NCI-H2171 (cell line): ENCODE measurements around the gene FBXW7.

Source experiments
- DNase-seq: peaks from one replicate; lab custom pipeline; 2025; lab: John Stamatoyannopoulos, UW

The FBXW7 gene

DNA sequence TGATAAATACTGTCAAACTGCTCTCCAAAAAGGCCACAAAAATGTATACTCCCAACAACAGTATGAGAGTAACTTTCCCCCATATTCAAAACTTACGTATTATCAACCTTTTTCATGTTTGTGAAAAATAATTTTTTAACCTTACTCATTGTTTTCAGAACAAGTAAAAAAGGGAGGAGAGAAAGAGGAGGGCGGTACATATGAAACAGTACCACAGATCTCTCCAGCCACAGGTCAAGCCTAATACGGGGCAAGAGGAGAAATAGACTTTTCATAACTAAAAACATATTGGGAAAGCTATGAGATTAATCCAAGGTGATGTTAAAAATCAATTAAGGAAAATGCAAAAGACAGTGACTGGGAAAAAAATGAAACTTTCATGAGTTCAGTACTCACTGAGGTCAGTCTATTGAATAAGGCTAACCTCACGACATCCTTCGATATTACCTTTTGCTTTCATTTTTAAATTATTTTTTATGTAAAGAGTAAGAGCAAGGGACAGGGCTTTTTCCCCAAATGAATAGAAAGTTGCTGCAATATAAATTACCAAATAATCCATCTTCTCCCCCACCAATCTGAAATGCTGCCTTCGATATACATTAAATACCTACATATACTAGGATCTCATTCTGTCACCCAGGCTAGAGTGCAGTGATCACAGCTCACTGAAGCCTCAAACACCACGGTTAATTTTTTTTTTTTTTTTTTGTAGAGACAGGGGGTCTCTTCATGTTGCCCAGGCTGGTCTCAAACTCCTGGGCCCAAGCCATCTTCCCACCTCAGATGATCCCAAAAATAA lies 25.3 kb downstream of the FBXW7 start:
- no peak for DNase-seq

DNA sequence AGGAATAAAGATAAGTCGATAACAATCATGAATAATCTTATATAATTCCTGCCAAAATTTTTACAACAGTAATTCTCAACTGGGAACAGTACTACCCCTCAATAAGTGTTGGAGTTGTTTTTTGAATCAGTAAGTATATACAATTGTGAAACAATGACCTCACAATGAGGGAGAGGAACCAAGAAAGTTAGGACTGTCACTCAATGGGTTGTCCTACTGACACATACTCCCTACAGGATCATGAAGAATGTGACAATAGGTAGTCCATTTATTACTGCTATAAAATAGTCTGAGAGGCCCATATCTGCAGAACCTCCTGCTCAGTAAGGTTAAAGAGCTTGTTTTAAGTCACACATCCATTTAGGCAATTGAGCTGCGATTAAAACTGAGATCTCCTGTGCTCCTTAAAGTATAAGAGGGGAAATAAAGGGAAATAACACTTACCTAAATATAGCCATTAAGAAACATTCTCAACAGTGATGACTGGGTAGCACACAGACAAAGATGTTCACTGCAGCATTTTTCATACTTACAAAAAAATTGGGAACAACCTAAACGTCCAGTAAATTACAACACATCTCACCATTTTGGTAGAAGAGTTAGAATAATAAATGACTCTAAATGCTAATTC lies 26.2 kb downstream of the FBXW7 start:
- no peak for DNase-seq

DNA sequence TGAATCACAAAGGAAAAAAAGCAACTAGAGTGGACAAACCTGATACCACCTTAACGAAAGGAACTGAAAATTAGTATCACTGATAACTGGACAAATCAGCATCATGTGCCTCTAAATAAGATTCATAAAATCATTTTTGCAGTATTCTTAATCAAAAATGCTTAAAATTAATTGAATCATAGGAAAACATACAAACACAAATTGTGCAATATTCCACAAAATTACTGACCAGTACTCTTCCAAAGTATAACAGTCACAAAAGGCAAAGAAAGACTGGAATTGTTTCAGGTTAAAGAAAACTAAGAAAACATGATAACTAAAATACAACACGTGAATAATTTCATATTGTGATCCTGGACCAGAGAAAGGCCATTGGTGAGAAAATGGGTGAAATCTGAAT lies 27.1 kb downstream of the FBXW7 start:
- DNase-seq = no peak

DNA sequence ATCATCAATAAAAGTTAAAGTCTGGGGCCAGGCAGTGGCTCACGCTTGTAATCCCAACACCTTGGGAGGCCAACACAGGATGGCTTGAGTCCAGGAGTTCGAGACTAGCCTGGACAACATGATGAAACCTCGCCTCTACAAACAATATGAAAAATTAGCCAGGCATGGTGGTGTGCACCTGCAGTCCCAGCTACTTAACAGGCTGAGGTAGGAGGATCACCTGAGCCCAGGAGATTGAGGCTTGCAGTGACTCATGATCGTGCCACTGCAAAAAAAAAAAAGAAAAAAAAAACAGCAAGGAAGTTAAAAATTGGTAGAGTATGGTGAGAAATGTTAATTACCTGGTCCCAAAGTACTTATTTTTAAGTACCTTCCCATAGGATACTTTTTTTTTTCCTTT lies 27.5 kb downstream of the FBXW7 start:
- no peak for DNase-seq

DNA sequence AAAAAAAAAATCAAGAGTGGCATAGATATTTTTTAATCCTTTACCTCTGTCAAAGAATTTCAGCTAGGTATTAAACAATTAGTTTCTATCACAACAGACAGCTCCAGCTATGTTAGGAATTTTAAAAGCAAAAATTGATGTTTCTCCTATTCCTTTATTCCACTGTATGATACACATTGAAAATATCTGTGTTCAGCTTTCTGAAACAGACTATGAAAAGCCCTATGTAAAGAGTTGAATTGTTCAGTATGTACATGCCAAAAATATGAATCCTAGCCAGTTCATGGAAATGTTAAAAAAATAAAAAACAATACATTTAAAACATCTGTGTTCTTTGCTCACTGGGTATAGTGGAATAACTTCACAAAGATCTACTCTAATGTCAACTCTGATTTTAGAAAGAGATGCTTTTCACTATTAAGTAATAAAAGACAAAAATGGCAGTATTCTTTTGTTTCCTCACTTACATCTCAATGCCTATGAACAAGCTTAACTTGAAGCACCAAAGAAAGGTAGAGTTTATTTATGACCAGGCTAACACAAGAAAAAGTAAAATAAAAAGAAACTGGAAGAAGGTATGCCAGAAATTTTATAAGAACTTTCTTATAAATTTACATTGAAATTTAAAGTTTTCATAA lies 32.1 kb downstream of the FBXW7 start:
- DNase-seq = no peak

DNA sequence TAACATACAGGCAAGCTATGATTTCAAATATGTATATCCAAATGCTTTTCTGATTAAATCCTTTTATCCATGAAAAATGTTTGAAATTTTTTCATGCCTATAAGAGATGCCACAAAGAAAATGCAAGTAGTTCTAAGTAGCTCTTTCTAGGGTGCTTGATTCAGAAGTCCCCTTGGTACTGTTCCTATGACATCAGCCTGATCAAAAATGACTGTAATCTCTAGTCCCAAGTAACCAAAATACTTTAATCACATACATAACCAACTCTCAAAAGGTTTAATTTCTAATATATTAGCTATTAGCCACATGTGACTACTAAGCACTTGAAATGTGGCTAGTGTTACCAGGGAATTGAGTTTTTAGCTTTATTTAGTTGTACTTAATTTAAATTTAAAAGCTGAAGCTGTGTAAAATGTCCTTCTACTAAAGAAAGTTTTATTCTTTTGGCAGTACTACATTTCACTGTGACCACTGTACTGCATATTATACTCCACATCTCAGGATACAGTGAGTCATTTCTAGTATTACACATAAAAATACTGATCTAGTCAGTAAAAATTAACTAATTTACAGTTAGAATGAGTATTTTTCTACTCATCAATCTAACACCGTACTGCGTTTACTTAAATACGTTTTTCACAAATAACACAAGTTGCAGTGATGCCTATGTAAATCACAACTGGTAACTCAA lies 33.9 kb downstream of the FBXW7 start:
- no peak for DNase-seq

DNA sequence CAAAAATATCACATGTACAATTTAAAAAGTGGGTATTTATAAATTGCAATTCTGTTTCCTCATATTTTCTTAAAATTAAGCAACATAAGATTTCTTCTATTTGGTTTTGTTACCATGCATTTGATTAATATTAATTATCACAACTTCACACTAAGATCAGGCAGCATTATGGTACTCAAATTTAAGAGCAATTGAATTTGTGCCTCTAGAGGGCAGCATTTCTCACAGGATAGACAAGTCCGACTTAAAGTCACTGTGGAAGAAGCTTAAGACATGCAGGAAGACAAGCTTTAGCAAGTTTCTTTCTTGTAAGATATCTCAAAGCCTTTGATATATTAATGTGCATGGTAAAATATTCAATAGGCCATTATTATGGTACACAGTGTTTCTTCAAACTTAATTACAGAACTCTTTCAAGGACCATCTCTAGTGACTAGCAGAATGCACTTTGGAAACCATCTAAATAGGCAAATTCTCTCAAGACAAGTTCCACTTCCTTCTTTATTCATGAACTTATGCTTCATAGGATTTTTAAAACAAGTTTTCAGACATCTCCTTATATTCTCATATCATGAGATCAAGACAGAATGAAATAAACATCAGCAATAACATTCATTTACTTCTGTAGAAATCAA lies 35.0 kb downstream of the FBXW7 start:
- DNase-seq = peak; percentile 5

DNA sequence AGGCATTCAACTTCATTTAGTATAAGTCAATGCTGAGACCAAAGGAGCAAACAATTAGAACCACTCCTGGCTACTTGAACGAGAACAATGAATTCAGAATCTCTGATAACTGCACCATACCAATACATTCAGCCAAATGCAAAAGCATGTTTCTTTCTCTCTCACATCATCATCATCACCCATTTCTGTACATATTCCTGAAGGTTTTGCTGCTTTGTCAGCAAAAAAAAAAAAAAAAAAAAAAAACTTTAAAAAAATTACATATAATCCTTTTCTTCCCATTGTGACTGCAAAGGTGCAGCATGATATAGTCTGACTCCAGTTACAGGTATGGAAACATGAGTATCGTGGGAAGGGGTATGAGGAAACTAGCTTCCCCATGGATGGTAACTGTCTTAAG lies 35.6 kb downstream of the FBXW7 start:
- DNase-seq = no peak

DNA sequence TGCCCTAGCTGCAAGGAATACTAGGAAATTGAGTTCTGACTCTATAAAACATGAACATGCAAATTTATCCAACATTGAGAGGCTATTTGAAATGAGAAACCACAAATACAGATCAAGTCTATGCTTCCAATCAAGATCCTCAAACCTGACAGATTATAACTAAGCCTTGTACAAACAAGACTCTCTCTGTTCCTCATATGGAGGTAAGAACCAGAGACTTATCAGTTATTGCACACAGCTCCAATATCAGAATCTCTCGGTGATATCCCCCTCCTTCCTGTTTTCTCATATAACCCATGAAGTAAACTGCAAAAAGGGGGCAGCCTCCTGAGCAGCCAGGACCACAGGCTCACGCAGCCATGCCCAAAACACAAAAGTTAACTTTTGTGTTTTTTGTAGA lies 36.5 kb downstream of the FBXW7 start:
- no peak for DNase-seq

DNA sequence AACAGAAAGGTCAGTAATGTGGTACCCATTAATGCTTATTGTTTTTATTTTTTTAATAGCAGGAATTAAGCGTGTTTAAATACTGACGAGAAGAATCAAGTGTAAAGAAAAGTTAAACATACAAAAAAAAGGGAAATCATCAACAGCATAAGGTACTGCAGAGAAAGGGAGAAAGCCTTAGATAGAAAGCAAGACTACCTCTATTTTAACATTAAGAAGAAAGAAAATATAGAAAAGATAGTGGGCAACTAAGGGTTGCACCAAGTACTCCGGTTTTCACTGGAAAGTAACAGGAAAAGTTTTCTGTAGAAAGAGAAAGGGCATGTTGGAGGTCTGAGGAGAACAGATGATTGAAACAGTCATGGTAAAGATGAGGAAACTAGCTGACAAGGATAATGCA lies 41.9 kb downstream of the FBXW7 start:
- DNase-seq = no peak

DNA sequence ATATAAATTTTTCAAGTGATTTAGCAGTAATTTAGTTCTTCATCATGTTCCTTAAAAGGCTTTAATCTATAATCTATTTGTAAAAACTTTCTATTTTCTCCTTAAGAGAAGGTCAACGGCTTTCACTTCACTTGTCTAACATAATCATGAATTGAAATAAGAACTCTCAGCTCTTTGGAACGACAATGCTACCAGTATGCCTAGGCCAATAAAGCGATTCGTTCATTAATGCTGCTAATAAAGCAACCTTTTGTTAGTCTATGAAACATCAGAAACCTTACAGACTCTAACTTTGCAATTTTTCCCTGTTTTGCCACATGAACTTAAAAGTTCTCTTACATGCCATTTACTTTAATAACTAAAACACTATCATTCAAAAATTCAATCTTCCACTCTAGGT lies 47.6 kb downstream of the FBXW7 start:
- no peak for DNase-seq

DNA sequence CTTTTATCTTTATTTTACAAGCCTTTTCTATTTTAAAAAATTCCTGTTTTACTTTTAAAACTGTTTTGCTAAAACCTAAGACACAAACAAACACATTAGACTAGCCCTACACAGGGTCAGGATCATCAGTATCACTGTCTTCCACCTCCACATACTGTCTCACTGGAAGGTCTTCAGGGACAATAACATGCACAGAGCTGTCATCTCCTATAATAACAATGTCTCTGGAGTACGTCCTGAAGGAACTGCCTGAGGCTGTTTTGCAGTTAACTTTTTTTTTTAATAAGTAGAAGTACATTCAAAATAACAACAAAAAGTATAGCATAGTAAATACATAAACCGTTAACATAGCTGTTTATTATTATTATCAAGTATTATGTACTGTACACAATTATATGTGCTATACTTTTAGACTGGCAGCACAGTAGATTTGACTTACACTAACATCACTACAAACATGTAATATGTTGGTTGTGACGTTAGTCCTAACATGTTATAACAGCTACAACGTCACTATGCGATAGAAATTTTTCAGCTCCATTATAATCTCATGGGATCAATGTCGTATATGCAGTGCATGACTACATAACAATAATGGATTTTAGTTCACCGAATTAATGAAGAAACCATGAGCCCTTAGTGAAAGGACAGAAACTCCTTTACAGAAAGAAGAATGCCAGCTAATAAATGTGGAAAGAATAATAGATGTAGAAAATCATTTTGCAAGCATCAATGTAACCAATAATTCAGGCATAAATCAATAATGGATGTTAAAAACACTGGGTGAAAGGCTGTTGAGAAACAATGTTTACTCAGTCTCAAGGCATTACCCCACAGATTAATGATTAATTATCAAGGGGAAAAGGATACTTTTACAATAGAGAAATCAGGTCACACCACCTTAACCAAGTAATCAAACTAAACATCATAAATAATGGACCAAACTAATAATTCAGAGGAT lies 49.2 kb downstream of the FBXW7 start:
- no peak for DNase-seq

DNA sequence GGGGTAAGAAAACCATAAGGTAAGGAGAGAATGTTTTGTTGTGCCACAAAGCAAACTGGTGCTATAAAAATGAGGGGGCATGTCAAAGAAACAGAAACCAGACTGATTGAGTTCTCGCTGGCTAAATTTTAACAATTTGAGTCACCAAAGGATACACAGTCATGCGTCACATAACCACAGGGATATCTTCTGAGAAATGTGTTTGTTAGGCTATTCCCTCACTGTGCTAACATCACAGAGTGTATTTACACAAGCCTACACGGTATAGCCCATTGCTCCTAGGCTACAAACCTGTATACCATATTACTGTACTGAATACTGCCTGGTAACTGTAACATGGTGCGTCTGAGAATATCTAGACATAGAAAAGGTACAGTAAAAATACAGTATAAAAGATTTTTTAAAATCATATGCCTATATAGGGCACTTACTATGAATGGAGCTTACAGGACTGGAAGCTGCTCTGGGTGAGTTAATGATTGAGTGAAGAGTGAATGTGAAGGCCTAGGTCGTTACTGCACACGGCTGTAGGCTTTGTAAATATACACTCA lies 50.1 kb downstream of the FBXW7 start:
- DNase-seq = no peak

DNA sequence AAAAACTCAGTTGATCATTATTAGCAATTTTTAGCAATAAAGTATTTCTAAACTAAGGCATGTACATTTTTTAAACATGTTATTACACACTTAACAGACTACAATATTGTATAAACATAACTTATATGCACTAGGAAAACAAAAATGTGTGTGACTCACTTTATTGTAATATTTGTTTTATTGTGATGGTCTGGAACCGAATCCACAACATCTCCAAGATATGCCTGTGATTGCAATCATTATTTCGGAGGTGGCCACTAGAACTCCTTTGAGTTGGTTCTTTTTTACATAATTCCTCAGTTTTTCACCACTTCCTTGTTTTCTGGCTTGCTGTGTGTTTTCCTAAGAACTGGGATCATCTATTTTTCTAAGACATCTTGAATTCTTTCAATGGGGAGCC lies 53.7 kb downstream of the FBXW7 start:
- DNase-seq = no peak

DNA sequence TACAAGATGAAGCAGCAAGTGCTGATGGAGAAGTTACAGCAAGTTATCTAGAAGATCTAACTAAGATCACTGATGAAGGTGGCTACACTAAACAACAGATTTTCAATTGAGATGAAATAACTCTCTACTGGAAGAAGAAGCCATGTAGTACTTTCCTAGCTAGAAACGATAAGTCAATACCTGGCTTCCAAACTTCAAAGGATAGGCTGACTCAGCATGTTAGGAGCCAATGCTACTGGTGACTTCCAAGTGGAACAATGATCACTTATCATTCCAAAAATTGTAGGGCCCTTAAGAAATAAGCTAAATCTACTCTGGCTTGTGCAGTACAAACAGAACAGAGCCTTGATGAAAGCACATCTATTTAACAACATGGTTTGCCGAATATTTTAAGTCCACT lies 55.0 kb downstream of the FBXW7 start:
- no peak for DNase-seq

DNA sequence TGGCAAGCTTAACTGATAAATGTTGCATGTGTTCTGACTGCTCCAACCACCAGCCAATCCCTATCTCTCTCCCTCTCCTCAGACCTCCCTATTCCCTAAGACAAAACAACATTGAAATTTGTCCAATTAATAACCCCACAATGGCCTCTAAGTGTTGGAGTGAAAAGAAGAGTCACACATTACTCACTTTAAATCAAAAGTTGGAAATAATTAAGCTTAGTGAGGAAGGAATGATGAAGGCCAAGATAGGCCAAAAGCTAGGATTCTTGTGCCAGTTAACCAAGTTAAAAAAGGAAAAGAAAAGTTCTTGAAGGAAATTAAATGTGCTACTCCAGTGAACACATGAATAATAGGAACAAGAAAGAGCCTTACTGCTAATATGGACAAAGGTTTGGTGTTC lies 55.6 kb downstream of the FBXW7 start:
- no peak for DNase-seq

DNA sequence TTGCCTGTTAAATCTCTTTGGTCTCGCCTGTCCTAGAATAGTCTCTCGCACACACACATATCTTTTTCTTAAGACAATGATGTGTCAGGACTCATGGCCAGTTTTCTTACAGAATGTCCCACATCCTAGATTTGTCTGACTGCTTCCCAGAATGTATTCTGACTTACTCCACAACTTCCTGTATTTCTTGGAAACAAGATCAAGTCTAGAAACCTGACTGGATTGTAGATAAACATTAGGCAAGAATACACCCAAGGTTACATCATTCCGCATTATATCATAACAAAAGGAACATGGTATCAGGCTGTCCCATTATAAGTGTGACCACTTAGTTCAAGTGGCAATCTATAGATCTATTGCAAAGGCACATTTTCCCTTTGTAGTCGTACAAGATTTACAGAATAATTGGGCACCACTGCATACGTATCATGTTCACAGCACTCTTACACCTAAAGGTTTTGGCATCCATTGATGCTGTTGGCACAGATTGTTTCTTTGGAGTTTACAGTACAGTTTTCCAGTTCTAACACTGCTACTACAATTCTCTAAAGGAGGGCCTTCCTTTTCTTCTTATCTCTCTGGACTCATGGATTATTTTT lies 56.4 kb downstream of the FBXW7 start:
- no peak for DNase-seq

DNA sequence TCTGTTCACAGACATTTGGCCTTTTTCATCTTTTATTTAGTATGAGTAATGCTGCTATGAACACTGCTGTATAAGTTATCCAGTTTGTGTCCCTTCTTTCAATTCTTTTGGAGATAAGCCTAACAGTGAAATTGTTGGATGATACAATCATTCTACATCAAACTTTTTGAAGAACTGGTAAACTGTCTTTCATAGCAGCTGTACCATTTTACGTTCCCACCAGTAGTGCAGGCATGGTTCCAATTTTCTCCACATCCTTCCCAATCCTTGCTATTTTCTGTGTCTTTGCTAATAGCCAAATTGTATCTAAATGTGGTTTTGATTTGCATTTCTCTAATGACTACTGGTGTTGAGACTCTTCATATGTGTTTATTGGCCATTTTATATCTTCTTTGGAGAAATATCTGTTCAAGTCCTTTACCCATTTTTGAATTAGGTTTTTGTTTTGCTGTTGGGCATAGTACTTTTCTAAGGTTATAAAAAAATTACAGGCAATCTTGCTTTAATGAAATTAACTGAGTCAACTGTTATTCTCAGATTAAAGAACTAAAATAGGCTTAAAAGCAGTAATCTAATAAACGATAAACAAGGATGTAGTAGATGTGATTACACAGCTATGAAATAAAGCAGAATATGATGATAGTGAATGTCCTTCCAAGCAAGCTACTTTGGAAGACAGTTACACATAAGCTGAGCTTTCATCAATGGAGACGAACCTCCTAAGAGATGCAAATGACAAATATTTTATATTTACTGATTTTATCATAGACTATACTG lies 57.2 kb downstream of the FBXW7 start:
- no peak for DNase-seq

DNA sequence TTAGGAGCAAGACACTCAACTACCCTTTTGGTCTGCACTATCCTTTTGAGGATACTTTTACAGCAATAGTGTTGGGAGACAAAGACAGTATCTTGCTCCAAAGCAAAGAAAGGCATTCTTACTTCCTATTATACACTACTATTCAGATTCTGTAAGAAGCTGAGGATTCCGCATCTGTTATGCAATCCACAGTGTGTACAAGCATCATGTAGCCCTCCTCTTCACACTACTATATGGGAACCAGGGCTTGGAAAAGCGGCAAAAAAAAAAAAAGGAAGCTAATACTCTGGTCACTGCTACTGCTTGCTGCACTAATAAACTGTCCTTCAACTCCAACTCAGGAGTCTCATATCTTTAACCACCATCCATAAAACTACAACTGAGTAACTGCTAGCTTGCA lies 59.1 kb downstream of the FBXW7 start:
- no peak for DNase-seq
